Ectodermal cell (in vitro differentiated cells): ENCODE measurements around the gene GPR3.
A peak's percentile ranks its signal among the peaks of the same experiment; 100 is the strongest.
"Not testable (repeated sequence)": the region's sequence is repeated elsewhere in the genome, so short reads cannot be mapped to it uniquely, and the experiment has no call there.

ENCODE experiments used
- H3K27ac ChIP-seq: 2 replicates; pipeline ENCODE4 v1.7.0; 2013; ENCODE audit warnings: mild to moderate bottlenecking, low read depth, low read length; ENCODE audit not compliant: insufficient read depth, poor library complexity, severe bottlenecking
- H3K27me3 ChIP-seq: 2 replicates; pipeline ENCODE4 v1.7.0; 2013; ENCODE audit warnings: mild to moderate bottlenecking, low read length; ENCODE audit not compliant: insufficient read depth, control insufficient read depth, poor library complexity, severe bottlenecking
- H3K36me3 ChIP-seq: one replicate; pipeline ENCODE4 v1.7.0; 2013; ENCODE audit warnings: low read length; ENCODE audit not compliant: control insufficient read depth, insufficient read depth
- H3K4me1 ChIP-seq: one replicate; pipeline ENCODE4 v1.7.0; 2013; ENCODE audit warnings: low read length; ENCODE audit not compliant: control insufficient read depth, insufficient read depth
- H3K4me3 ChIP-seq: 2 replicates; pipeline ENCODE4 v1.7.0; 2013; ENCODE audit warnings: low read depth, low read length, control low read depth; ENCODE audit not compliant: insufficient read depth
- H3K9me3 ChIP-seq: 2 replicates; pipeline ENCODE4 v1.7.0; 2013; ENCODE audit warnings: mild to moderate bottlenecking, low read length, moderate library complexity; ENCODE audit not compliant: control insufficient read depth
- WGBS, 2 experiments: methylation state at CpG; one replicate each; pipeline ENCODE4 v1.1.7; 2013; ENCODE audit warnings: missing lambda C conversion rate in 2 of 2; 5-methylcytosine and 5-hydroxymethylcytosine counted together

The GPR3 gene

GRCh38 chr1:27428316-27429028 lies 36.0 kb downstream of the GPR3 start:
- Histone ChIP-seq H3K4me3 (no peak overlapping the region), H3K27ac (peak overlapping the region; percentile 88), H3K4me1 (peaks cover 30% of the 10 kb centered on the region), H3K36me3 (peaks cover 2% of the 10 kb centered on the region), H3K27me3 (no peaks in the 10 kb centered on the region), H3K9me3 (no peaks in the 10 kb centered on the region)
- WGBS, 2 experiments: 47 to 52% methylated on average over 14 to 16 of the region's 17 CpGs

GRCh38 chr1:27429029-27429425 lies 36.6 kb downstream of the GPR3 start:
- Histone ChIP-seq H3K27me3 (no peaks in the 10 kb centered on the region), H3K4me3 (no peak overlapping the region), H3K4me1 (peaks cover 30% of the 10 kb centered on the region), H3K27ac (peak overlapping the region; percentile 88), H3K9me3 (no peaks in the 10 kb centered on the region), H3K36me3 (peaks cover 2% of the 10 kb centered on the region)
- WGBS, 2 experiments: 60 to 66% methylated on average over 2 of the region's 2 CpGs

GRCh38 chr1:27430903-27431600 lies 38.6 kb downstream of the GPR3 start:
- H3K4me1 ChIP-seq: peaks cover 34% of the 10 kb centered on the region
- H3K27ac ChIP-seq: no peak overlapping the region
- 85 to 93% methylated on average over 1 of the region's 1 CpG for WGBS, 2 experiments
- H3K27me3 ChIP-seq: no peaks in the 10 kb centered on the region
- H3K36me3 ChIP-seq: no peaks in the 10 kb centered on the region
- H3K4me3 ChIP-seq: no peak overlapping the region
- H3K9me3 ChIP-seq: no peaks in the 10 kb centered on the region

- WGBS, 2 experiments: 97% methylated on average over 2 of the region's 2 CpGs; no CpG with 5 or more reads in 1 of the 2 experiments
- H3K4me3 ChIP-seq: no peak overlapping the region
- no peak overlapping the region for H3K27ac ChIP-seq
- no peaks in the 10 kb centered on the region for H3K9me3 ChIP-seq
- no peaks in the 10 kb centered on the region for H3K36me3 ChIP-seq
- H3K4me1 ChIP-seq: peaks cover 39% of the 10 kb centered on the region
- no peaks in the 10 kb centered on the region for H3K27me3 ChIP-seq
Observed at GRCh38 chr1:27431601-27431940, 39.1 kb downstream of the GPR3 start.

GRCh38 chr1:27432725-27433124 lies 40.3 kb downstream of the GPR3 start:
- peaks cover 35% of the 10 kb centered on the region for H3K4me1 ChIP-seq
- not testable (repeated sequence) for H3K36me3 ChIP-seq, H3K9me3 ChIP-seq, H3K4me3 ChIP-seq, H3K27ac ChIP-seq, H3K27me3 ChIP-seq
- no CpG with 5 or more reads among the region's 1 CpG for WGBS, 2 experiments

- no peaks in the 10 kb centered on the region for H3K9me3 ChIP-seq
- no peaks in the 10 kb centered on the region for H3K36me3 ChIP-seq
- H3K4me3 ChIP-seq: no peak overlapping the region
- peaks cover 26% of the 10 kb centered on the region for H3K4me1 ChIP-seq
- H3K27ac ChIP-seq: no peak overlapping the region
- no peaks in the 10 kb centered on the region for H3K27me3 ChIP-seq
- 96 to 98% methylated on average over 2 to 3 of the region's 3 CpGs for WGBS, 2 experiments
Observed at GRCh38 chr1:27433706-27434105, 41.3 kb downstream of the GPR3 start.

- WGBS, 2 experiments: 98 to 100% methylated on average over 1 to 2 of the region's 2 CpGs
- no peaks in the 10 kb centered on the region for H3K36me3 ChIP-seq
- H3K9me3 ChIP-seq: no peaks in the 10 kb centered on the region
- H3K27me3 ChIP-seq: no peaks in the 10 kb centered on the region
- H3K4me3 ChIP-seq: no peak overlapping the region
- H3K4me1 ChIP-seq: peaks cover 18% of the 10 kb centered on the region
- H3K27ac ChIP-seq: no peak overlapping the region
Observed at GRCh38 chr1:27435566-27436203, 43.3 kb downstream of the GPR3 start.

GRCh38 chr1:27436204-27437159 lies 44.1 kb downstream of the GPR3 start:
- WGBS, 2 experiments: 83 to 85% methylated on average over 4 to 5 of the region's 5 CpGs
- no peaks in the 10 kb centered on the region for H3K36me3 ChIP-seq
- H3K27me3 ChIP-seq: no peaks in the 10 kb centered on the region
- no peaks in the 10 kb centered on the region for H3K9me3 ChIP-seq
- no peak overlapping the region for H3K27ac ChIP-seq
- H3K4me3 ChIP-seq: no peak overlapping the region
- peaks cover 18% of the 10 kb centered on the region for H3K4me1 ChIP-seq

- Histone ChIP-seq H3K4me1 (peaks cover 18% of the 10 kb centered on the region), H3K27me3 (no peaks in the 10 kb centered on the region), H3K27ac (no peak overlapping the region), H3K4me3 (no peak overlapping the region), H3K36me3 (no peaks in the 10 kb centered on the region), H3K9me3 (no peaks in the 10 kb centered on the region)
- WGBS, 2 experiments: 86 to 95% methylated on average over 1 of the region's 1 CpG
Observed at GRCh38 chr1:27438621-27439061, 46.2 kb downstream of the GPR3 start.
